GM19324 (cell line): ENCODE results near the gene HTR3A.

Experiments
- ATAC-seq: cut with Tn5 transposase; IDR thresholded peaks from one replicate; pipeline ENCODE4 v1.9.1; 2021; ENCODE audit warnings: mild to moderate bottlenecking, moderate library complexity; ENCODE audit not compliant: unreplicated experiment, low FRiP score

The HTR3A gene

DNA sequence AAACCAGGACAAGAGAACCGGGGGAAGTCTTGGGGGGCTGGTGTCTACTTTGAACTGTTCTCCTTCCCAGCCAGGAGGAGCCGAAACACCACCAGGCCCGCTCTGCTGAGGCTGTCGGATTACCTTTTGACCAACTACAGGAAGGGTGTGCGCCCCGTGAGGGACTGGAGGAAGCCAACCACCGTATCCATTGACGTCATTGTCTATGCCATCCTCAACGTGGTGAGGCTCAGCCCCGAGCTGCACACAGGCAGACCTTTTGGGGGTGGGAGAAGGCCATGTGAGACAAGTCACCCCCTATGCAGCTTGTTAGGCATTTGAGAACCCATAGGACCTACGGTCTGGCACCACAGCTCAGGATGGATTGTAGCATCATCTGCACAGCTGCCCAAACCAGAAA is 2.8 kb downstream of the HTR3A start:
- no peak for ATAC-seq

- no peak for ATAC-seq
These were observed 4.5 kb downstream of the HTR3A start for GRCh38 chr11:113979431-113979830.

- no peak for ATAC-seq
These were observed 5.9 kb downstream of the HTR3A start for GRCh38 chr11:113980785-113981184.

DNA sequence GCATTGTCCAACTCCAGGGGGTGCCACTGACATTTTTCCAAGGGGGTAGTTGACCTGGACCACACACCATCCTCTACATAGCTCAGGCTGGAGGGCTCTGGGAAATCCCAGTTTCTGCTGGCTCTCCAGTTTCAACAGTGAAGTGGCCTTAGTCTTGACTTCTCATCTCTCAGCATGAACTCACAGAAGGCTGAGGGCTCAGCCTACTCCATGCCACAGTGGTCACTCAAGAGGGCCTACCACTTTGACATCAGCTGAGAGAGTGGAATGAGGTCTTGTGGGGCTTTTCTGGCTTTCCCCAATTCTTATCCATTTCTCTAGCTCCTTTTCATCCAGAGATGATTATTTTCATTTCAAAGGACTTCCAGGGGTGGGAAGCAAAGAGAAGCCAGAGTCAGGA is 7.4 kb downstream of the HTR3A start:
- no peak for ATAC-seq

DNA sequence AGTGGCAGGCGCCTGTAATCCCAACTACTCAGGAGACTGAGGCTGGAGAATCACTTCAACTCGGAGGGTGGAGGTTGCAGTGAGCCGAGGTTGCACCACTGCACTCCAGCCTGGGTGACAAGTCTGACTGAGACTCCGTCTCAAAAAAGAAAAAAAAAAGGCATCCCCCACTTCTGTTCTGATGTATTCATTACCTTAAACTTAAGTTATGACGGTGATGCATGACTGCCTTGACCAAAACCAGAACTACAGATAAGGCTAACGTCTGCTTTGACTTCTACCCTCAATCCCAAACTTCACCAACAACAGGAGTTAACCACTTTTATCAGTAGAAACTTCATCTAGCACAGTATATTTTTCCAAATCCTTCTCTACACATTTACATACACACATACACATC is 9.9 kb downstream of the HTR3A start:
- ATAC-seq: no peak

- no peak for ATAC-seq
These were observed 11.0 kb downstream of the HTR3A start for GRCh38 chr11:113985906-113986305.

GRCh38 chr11:113986351-113987140 is 11.6 kb downstream of the HTR3A start:
- no peak for ATAC-seq

DNA sequence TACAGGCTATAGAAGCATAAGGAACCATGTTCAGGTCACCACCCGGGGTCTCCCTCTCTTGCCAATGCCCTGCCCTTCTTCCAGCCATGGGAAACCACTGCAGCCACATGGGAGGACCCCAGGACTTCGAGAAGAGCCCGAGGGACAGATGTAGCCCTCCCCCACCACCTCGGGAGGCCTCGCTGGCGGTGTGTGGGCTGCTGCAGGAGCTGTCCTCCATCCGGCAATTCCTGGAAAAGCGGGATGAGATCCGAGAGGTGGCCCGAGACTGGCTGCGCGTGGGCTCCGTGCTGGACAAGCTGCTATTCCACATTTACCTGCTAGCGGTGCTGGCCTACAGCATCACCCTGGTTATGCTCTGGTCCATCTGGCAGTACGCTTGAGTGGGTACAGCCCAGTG is 14.5 kb downstream of the HTR3A start:
- no peak for ATAC-seq

- ATAC-seq: no peak
These were observed 15.0 kb downstream of the HTR3A start for GRCh38 chr11:113989916-113990315.

DNA sequence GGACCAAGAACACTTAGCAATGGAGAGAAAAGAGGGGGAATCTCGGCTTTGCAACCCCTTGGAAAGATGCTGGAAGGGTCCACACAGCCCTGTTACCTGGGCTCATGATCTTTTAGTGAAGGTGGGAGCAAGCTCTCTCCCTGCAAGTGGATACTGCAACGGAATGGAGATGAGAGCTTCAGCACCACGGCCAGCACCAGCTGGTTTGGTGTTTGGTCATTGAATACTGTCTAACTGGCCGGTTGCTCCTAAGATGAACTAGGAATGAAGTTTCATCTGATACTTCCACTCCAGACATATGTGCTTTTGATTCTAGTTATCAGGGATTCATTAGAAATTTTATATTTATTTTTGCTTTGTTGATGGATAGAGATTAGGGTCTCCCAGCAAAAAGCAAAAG is 16.3 kb downstream of the HTR3A start:
- no peak for ATAC-seq

DNA sequence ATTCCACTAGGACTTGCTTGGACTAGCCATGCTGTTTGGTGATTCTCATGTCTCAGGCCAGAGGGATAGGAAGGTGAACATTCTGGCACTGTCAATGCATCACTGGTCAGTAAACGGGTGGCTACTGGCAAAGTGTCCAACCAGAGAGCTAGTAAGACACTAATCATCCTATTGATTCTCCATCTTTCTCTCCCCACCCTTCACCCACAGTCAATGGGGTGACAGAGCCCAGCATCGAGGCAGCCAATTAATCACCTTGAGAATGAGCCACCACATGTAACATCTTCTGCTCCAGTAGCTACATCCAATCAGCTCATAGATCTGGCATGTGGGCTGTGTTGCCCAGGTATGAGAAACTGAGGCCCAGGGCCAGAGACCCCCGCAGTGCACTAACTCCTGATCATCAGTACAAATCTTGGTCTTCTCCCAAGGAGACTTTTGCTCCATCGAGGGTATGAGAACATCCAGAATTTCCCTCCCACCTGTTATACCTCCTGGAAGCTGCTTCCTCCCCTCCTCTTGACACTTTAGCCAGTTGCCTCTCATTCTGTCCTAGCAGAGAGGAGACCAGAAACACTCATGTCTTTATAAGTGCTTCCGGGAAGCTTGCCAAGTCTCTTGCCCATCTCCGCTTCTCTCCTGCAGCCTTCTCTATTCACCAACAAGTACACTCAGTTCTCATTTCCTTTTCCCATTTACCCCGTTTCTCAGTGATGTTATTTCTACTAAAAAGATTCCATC is 17.0 kb downstream of the HTR3A start:
- no peak for ATAC-seq

DNA sequence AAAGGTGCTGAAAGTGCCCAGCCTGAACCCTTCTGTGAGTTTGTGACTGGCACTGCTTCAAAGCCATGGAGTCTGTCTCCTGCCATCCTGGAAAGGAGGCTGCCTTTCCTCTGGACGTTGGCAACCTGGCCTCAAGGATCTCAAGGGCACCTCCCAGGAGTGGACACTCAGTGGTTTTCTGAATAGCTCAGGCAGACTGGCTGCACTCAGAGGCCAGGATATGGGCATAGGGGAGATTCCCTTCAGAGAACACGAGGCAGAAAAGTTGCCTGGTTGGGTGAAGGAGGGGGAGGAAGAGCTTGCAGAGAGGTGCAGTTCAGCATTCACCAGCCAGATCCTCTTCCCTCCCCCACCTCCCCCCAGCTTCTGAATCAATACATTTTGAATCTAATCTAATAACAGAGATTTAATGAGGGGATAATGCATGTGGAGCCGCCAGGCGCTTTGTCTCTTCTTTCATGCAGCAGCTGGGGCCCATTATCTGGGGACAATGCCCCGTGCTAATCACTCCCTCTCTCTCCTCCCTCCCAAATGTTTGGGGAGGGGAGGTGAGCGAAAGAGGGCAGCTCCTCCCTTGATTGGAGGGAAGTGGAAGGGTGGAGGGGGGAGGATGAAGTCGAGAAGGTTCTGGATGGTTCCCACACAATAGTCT is 17.7 kb downstream of the HTR3A start:
- no peak for ATAC-seq

DNA sequence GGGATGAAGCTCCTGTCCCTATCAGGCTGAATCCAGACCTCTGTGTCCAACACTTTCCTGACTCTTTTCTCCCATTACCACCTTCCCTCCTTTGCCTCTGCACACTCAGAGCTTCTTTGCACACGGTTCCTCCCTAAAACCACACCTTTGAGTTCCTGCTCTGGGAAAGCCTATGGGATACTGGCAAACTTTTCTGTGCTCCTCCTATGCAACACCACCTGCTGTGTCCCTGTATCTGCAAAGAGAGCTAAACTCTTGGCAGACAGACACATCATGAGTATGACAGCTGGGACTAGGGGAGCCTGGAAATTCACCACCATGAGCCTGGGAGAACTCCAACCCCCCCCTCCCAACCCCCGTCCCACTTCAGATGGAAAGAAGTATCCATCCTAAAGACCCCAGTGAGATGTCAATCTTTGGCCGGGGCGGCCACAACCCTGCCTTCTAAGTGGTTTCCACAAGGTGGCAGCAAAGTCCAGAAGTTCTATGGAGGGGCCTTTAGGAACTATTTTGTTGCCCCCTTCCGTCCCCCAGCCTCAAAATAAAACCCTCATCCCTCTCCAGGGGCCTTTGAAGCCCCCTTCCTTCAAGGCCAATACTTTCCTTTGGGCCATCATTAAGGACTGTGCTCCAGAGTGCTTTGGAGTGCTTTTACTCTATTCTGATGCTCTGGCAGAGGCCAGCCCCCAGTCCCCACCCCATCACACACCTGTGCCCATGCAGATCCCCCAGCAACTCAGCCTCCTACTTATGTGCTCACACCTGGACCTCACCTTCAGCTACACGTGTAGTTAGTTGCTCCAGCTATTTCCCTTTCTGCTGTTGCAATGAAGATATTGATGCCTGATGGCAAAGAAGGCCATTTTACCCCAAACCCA is 19.4 kb downstream of the HTR3A start:
- ATAC-seq: no peak

DNA sequence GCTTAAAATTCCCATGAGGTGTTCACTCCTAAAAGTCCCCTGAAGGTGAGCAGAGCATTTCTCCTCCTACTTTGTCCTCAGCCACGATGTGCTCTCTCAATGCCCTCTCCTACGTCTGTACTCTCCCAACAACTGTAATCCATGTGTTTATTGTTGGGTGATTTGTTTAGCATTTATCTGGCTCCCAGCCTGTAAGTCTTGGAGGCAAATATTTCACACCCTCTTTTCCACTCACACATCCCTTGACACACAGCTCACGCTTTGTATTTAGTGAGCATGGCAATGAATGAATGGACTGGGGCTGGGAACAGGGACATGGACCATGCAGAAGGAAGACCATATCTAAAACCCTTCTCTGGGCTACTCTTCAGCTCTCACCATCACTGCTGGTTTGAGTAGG is 22.6 kb downstream of the HTR3A start:
- no peak for ATAC-seq

DNA sequence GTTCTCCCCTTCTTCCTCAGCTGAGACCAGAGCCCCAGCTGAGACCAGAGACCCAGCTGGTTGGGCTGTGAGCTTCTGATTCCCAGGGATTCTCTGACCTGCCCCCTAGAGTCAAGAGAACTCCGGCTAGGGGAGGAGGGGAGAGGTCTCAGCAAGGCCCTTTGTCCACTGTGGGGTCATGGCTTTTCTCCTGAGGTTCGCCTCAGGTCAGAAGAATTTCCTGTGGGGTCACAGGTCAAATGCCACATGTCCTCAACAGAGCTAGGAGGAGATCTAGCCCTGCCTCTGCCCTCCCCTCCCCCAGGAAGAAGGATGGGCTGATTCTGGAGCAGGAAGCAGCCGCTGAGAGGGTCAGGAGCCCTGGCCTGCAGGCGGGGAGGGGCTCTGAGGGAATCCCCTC is 23.7 kb downstream of the HTR3A start:
- no peak for ATAC-seq

- ATAC-seq: no peak
These were observed 25.6 kb downstream of the HTR3A start for GRCh38 chr11:114000526-114000925.

DNA sequence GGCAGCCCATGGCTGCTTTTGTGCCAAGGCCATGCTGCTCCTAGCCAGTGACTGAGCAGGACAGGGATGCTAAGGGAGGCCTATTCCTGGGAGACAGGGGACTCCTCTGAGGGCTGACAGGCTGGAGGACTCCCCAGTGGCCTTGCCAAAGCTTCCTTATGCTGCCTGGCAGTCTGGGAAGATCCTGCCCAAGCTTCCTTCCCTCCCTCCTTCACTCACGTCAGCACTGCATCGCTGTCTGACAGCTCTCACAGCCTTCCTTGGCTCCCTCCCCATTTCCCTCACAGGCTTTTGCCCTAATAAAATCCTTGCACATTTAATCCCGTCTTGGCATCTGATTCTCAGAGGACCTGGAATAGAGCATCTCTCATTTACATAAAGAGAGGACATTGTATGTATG is 26.5 kb downstream of the HTR3A start:
- no peak for ATAC-seq

DNA sequence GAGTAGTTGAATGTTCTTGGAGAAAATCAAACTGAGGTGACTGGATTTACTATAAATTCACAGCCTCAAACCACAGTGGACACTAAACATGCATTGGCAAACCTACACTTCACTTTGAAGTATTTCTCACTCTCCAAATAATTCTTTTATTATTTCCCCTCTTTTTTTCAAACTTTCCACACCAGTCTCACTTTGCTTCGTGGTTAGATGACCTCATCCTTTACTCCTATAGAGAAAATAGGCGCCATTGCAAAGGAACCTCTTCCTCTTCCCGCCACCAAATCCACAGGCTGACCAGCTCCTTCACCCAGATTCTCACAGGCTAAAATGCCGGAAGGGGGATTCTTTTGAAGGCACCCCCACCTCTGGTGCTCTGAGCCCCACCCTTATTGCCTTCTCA is 33.4 kb downstream of the HTR3A start:
- no peak for ATAC-seq

DNA sequence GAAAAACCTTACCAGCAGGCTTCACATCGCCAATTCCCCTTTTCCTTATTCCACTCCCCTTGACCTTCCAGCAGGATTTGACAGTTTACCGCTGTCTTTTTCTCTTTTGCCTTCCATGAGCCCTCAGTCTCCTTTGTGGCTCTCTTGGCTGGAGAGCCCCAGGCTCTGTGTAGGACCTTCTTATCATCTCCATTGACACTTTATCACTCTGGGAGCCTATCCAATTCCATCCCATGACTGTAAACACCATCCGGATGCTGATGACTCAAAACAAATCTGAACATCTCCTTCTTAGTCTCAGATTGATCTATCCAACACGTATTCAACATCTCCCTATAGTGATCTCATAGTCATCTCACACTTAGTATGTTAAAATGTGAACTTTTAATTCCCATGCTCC is 36.0 kb downstream of the HTR3A start:
- ATAC-seq: no peak

GRCh38 chr11:114011443-114011842 is 36.5 kb downstream of the HTR3A start:
- ATAC-seq: no peak

- ATAC-seq: no peak
These were observed 40.2 kb downstream of the HTR3A start for GRCh38 chr11:114015117-114015516.
